GM21737 (cell line): ENCODE data around the gene NHSL2.
"Not testable (repeated sequence)": the region's sequence is repeated elsewhere in the genome, so short reads cannot be mapped to it uniquely, and the experiment has no call there.

Source experiments
- ATAC-seq: cut with Tn5 transposase; IDR thresholded peaks from one replicate; pipeline ENCODE4 v1.9.1; 2021; ENCODE audit warnings: mild to moderate bottlenecking, moderate library complexity; ENCODE audit not compliant: unreplicated experiment

NHSL2 gene

GRCh38 chrX:71910643-71910985 lies at the start of gene NHSL2:
Gene NHSL2, plus strand, starts transcription at chrX:71910845.
- ATAC-seq = no peak

GRCh38 chrX:71867680-71868079 lies 43.0 kb upstream of the NHSL2 start:
- ATAC-seq = no peak

DNA sequence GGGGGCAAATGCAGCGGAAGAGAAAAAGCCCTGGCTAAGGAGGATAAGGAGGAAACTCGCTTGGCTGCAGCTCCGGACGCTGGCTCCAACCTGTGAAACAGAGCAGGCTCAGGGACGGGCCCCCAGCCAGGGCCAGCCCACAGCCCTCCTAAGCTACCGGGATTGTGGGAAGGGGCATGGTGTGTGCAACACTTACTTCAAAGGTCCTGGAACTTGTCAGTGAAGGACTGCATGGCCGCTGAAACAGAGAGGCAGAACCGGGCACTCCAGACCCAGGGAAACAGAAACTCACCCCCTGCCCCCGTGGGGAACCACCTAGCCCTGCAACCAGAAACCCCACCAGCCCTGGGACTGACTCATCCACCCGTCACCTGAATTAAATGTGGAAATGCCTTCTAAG lies 41.1 kb upstream of the NHSL2 start:
- not testable (repeated sequence) for ATAC-seq

- no peak for ATAC-seq
Observed at GRCh38 chrX:71870208-71871098, 40.2 kb upstream of the NHSL2 start.

DNA sequence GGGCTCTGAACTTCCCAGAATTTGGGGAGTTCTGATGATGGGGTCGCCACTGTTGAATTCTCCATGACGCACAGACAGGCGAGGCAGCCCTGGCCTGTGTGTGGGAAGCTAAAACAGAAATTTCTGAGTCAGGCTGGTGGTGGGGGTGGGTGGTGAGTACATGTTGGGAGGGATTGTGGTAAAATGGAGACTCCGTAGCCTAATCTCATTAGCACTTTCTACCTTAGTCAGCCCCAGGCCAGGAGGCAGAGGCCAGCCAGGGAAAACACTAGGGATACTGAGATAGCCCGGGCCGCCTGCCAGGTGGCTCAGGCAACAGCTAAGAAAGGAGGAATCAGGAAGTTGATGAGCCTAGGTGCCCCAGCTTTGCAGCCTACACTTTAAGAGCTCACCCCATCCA lies 39.3 kb upstream of the NHSL2 start:
- ATAC-seq = no peak

GRCh38 chrX:71872542-71873458 lies 37.8 kb upstream of the NHSL2 start:
- no peak for ATAC-seq

DNA sequence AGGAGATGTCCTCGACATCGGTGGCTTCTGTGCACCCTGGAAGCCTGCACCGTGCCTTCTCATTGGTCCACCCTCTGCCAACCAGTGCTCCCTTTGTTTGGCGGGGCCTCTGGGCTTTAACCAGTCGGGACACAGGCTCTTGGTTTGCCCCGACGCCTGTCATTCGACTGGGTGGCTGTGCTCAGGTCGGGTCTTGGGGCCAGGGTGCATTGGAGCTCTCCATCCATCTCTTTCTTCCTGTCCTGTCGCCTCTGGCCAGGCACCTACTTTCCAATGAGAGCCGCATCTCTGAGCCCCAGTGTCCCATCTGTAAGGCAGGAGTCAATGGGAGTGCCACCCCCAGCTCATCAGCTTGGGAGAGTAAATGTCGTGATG lies 37.2 kb upstream of the NHSL2 start:
- ATAC-seq = no peak

GRCh38 chrX:71876841-71877240 lies 33.8 kb upstream of the NHSL2 start:
- ATAC-seq = not testable (repeated sequence)

GRCh38 chrX:71885099-71885498 lies 25.5 kb upstream of the NHSL2 start:
- no peak for ATAC-seq

DNA sequence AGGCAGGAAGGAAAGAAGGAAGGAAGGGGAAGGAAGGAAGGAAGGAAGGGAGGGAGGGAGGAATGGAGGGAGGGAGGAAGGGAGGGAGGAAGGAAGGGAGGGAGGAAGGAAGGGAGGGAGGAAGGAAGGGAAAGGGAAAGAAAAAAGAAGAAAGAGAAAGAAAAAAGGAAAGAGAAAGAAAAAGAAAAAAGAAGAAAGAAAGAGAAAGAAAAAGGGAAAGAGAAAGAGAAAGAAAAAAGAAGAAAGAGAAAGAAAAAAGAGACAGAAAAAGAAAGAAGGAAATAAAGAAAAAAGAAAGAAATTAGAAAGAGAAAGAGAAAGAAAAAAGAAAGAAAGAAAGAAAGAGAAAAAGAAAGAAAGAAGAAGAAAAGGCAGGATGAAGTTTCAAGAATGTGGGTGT lies 15.0 kb upstream of the NHSL2 start:
- no peak for ATAC-seq

GRCh38 chrX:71906144-71906543 lies 4.5 kb upstream of the NHSL2 start:
- no peak for ATAC-seq

- no peak for ATAC-seq
Observed at GRCh38 chrX:71908387-71908786, 2.3 kb upstream of the NHSL2 start.

- ATAC-seq = no peak
Observed at GRCh38 chrX:71909956-71910355, 689 bp upstream of the NHSL2 start.

GRCh38 chrX:71910986-71911730 lies 513 bp downstream of the NHSL2 start:
- ATAC-seq = no peak

GRCh38 chrX:71911731-71912050 lies 1.0 kb downstream of the NHSL2 start:
- no peak for ATAC-seq

GRCh38 chrX:71912156-71912555 lies 1.5 kb downstream of the NHSL2 start:
- no peak for ATAC-seq

GRCh38 chrX:71913156-71913950 lies 2.7 kb downstream of the NHSL2 start:
- ATAC-seq = no peak

DNA sequence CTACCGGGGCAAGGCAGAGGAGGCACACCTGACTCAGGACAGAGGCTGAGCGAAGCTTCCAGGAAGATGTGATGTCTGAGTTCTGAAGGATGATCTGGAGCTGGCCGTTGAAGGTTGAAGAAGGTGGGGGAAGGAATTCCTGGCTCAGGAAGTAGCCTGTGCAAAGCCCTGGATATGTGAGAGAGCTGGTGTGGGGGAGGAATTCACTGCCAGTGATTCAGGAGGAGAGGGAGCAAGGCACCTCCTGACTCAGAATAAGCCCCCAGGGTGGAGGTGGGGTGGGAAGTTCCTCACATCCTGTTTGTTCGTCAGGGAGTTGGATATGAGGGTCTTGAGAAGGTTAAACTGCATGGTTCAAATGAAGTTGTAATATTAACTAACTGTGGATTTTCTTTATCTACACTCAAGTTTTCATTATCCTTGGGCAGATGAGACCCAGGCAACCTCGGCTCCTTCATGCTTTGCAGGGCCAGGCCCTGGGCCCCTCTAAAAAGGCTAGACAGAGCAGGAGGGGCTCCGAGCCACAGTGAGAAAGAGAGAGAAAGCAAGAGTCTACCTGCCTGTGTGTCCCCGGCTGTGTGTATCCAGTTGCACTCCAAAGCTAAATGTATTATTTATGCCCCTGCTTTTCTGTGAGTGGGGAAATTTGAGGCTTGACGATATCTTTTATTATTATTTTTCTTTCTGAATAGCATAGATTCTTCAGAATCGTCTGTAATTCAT lies 7.1 kb downstream of the NHSL2 start:
- ATAC-seq = no peak

DNA sequence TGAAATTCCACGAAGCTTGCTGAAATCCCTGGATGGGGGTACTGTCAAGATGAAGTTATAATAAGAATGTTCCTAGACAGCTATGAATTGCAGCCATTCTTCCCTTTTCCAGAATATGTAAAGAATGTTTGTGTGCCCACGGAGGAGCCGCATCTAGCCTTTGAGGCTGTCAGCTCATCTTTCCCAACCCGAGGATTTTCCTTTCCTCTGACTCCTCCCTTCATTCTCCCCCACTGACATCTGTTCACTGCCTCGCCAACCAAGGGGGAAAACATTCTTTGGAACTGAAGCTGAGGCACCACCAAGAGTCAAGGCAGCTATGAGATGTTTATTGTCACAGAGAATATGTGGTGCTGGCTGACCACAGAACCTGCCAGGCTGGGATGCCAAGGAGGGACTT lies 8.8 kb downstream of the NHSL2 start:
- ATAC-seq = no peak

DNA sequence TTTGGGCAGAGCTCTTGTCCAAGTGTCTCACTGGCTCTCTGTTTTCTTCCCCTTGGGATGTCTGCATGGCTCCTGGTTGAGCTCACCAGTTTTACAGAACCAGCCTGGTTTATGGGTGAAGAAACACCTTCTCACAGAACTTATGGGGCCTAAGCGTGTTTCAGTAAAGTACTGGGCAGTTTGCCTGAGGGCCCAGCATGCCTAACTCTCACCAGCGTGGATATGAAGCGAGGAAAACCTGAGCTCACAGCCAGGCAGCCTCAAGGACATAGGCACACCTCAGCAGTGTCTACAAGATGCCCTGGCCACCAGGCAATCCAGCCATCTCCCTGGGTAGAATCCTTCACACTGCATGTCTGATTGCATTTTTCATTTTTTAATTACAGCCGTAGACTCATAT lies 9.2 kb downstream of the NHSL2 start:
- ATAC-seq = no peak
